GM18517 (cell line): ENCODE results near the gene RWDD2A.

Source experiments
- ATAC-seq: cut with Tn5 transposase; IDR thresholded peaks from one replicate; pipeline ENCODE4 v1.9.1; 2021; ENCODE audit warnings: mild to moderate bottlenecking, moderate library complexity; ENCODE audit not compliant: unreplicated experiment

Gene RWDD2A

DNA sequence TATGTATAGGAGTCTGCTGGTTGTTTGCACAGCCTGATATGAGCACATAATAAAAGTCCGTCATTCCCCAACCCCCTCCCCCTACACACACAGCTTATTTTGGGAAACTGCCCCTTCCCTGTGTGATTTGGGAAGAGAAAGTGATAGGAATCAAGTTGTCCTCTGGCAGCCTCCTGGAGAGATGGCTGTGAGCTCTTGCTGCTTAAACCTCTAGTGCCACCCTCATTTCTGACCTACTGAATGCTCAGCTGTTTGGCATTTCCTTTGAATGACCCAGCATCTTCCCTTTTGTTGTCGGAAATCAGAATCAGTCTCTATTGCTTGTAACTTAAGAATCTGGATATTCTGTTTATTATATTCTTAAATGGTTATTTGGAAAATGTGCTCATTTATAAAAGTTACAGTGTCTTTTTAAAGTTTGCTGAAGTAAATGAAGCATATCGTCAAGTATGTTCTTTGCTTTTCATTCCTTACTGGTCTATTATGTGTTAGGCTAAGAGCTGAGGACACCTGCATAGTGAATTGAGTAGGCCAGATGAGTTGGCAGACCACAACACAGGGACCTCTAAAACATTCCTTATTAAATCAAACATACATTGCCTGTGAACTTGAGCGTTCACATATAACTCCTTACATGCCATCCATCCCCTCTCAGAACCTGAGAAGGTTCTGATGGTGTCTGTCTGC is 5.5 kb downstream of the RWDD2A start:
- no peak for ATAC-seq

DNA sequence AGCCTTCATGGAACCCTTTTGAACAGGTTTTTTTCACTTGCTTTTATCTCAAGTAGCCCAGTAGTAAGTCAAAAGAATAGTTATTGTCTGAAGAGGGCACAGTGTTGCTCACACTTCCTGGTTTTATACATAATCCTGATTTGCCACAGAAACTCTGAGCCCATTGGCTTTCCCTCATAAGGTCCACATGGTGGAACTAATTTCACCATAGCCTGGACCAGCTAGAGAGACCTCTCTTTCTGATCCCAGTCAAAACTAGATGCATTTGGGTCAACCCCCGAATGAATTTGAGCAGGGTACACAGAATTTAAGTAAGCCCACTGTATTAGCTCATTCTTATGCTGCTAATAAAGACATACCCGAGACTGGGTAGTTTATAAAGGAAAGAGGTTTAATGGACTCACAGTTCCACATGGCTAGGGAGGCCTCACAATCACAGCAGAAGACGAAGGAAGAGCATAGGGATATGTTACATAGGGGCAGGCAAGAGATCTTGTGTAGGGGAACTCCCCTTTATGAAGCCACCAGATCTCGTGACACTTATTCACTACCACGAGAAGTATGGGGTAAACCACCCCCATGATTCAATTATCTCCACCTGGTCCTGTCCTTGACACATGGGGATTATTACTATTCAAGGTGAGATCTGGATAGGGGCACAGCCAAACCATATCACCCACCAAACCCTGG is 6.2 kb downstream of the RWDD2A start:
- no peak for ATAC-seq

DNA sequence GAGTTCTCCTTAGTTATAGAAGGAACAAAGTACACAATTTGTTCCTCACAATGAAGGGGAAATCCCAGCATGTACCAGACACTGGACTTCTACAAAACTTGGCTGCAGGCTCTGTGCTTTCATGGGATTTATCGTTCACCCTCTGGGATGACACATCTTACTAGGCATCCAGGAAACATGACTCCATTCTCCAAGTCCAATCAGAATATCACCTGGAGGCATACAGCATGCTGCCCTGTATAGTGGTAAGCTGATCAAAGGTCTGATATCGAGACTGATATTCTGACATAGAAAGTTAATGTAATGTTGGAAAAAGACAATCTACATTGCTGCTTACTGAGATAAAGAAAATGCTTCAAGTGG is 6.7 kb downstream of the RWDD2A start:
- no peak for ATAC-seq

DNA sequence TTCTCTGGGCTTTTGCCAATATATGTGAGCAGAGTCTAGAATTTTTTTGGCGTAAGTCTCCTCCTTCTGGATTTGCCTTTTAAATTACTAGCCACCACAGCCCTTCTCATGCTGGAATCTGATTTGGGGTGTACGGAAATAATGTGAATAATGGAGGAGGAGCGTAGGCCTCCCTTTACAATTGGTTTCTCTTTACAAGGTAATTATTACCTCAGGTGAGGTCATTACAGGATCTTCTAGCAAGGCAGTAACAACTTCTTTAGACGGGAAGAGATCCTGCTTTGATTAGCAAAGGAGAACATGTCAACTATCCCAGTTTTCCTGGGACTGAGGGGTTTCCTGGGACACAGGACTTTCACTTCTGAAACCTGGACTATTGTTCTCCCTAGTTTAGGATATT is 8.9 kb downstream of the RWDD2A start:
- no peak for ATAC-seq

DNA sequence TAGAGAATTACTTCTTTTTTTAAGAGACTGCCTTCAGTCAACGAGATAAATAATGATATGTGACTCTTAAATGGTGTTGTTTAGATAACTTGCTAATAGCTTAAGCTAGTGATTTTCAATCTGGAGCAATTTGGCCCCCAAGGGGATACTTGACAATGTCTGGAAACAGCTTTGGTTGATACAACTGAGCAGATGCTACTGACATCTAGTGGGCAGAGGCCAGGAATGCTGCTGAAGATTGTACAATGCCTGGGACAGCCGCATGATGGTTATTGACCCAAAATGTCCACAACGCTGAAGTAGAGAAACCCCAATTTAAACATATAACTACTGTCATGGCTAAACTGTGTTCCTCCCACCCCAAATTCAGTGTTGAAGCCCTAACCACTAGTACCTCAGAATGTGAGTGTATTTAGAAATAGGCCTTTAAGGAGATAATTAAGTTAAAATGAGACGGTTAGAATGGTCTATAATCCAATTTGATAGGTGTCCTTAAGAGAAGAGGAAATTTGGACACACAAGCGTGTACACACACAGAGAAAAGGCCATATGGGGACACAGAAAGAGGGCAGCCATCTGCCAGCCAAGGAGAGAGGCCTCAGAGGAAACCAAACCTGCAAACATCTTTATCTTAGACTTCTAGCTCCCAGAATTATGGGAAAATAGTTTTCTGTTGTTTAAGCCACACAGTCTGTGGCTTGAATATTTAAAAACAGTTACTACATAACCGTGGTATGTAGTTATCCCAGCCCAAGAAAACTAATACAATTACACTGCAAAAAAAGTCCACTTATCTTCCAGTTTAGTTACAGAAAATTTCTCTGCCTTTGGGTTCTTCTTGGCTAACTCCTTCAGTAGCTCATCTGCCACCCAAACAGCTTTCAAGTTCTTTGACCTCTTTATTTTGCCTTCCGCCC is 22.2 kb downstream of the RWDD2A start:
- ATAC-seq: peak; percentile 99

DNA sequence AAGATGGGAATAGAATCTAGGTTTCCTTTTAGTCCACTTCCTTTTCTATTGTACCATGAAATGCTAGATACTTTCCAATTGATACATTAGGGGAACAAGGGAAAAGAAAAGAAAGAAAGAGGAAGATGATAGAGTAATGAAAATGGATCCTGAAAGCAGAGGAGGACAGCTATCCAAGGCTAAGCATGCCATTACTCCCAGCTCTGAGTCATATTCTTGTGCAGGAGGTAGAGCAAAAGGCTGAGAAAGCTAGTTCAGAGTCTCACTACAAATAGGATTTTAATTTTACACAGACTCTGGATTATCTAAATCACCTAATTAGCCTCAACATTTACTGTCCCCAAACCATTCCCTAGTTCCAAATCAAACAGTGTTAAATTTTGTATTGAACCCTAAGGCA is 23.6 kb downstream of the RWDD2A start:
- no peak for ATAC-seq

GRCh38 chr6:83218646-83219045 is 25.5 kb downstream of the RWDD2A start:
- ATAC-seq: no peak

- no peak for ATAC-seq
These were observed 27.0 kb downstream of the RWDD2A start for GRCh38 chr6:83220121-83220520.

GRCh38 chr6:83221276-83221675 is 28.1 kb downstream of the RWDD2A start:
- ATAC-seq: no peak

- ATAC-seq: peak; percentile 64
These were observed 28.8 kb downstream of the RWDD2A start for GRCh38 chr6:83221889-83222479.

- ATAC-seq: no peak
These were observed 33.4 kb downstream of the RWDD2A start for GRCh38 chr6:83226517-83226916.

- no peak for ATAC-seq
These were observed 38.0 kb downstream of the RWDD2A start for GRCh38 chr6:83231146-83231545.

GRCh38 chr6:83247471-83247870 is 54.3 kb downstream of the RWDD2A start:
- no peak for ATAC-seq
